Mesendoderm (in vitro differentiated cells): Measurements from ENCODE around the gene PKNOX1.
"Not testable (repeated sequence)": the region's sequence is repeated elsewhere in the genome, so short reads cannot be mapped to it uniquely, and the experiment has no call there.

ENCODE experiments used
- DNase-seq: peaks from one replicate; pipeline ENCODE4 v3.0.0; 2013
- H2AK5ac ChIP-seq: 2 replicates; pipeline ENCODE4 v1.6.1; 2013; ENCODE audit warnings: low read length, inconsistent platforms
- H2BK120ac ChIP-seq: 2 replicates; pipeline ENCODE4 v1.6.1; 2013; ENCODE audit warnings: low read depth, mild to moderate bottlenecking, low read length, moderate library complexity, mixed read lengths
- H2BK15ac ChIP-seq: replicated peaks from 2 replicates; pipeline ENCODE4 v1.6.1; 2013; ENCODE audit warnings: low read depth, mild to moderate bottlenecking, moderate library complexity
- H2BK5ac ChIP-seq: 2 replicates; pipeline ENCODE4 v1.6.1; 2013; ENCODE audit warnings: low read length, inconsistent platforms
- H3K18ac ChIP-seq: 2 replicates; pipeline ENCODE4 v1.6.1; 2013; ENCODE audit warnings: mild to moderate bottlenecking, low read length, mixed read lengths
- H3K23ac ChIP-seq: one replicate; pipeline ENCODE4 v1.6.1; 2013; ENCODE audit warnings: low read length
- H3K27ac ChIP-seq: 2 replicates; pipeline ENCODE4 v1.5.1; 2013; ENCODE audit warnings: low read depth, mild to moderate bottlenecking, inconsistent platforms, low read length, moderate library complexity
- H3K27me3 ChIP-seq: 2 replicates; pipeline ENCODE4 v1.6.1; 2013; ENCODE audit warnings: low read length, control low read depth, mild to moderate bottlenecking, inconsistent platforms; ENCODE audit not compliant: insufficient read depth, poor library complexity
- H3K36me3 ChIP-seq: 2 replicates; pipeline ENCODE4 v1.6.1; 2013; ENCODE audit warnings: low read length, inconsistent platforms; ENCODE audit not compliant: control insufficient read depth, insufficient read depth
- H3K4ac ChIP-seq: one replicate; pipeline ENCODE4 v1.6.1; 2013; ENCODE audit warnings: low read depth, mild to moderate bottlenecking, low read length, moderate library complexity
- H3K4me1 ChIP-seq: 2 replicates; pipeline ENCODE4 v1.6.1; 2013; ENCODE audit warnings: low read depth, low read length, inconsistent platforms; ENCODE audit not compliant: control insufficient read depth
- H3K4me2 ChIP-seq: 2 replicates; pipeline ENCODE4 v1.6.1; 2013; ENCODE audit warnings: low read length
- H3K4me3 ChIP-seq: 2 replicates; pipeline ENCODE4 v1.5.1; 2013; ENCODE audit warnings: mild to moderate bottlenecking, low read length
- H3K56ac ChIP-seq: one replicate; pipeline ENCODE4 v1.6.1; 2013; ENCODE audit warnings: low read length
- H3K79me1 ChIP-seq: 2 replicates; pipeline ENCODE4 v1.6.1; 2013; ENCODE audit warnings: low read length, inconsistent platforms
- H3K79me2 ChIP-seq: 2 replicates; pipeline ENCODE4 v1.6.1; 2013; ENCODE audit warnings: mild to moderate bottlenecking, low read length; ENCODE audit not compliant: control insufficient read depth, insufficient read depth
- H3K9ac ChIP-seq: 2 replicates; pipeline ENCODE4 v1.6.1; 2013; ENCODE audit warnings: low read length, inconsistent platforms
- H4K5ac ChIP-seq: one replicate; pipeline ENCODE4 v1.6.1; 2013; ENCODE audit warnings: low read length
- H4K8ac ChIP-seq: one replicate; pipeline ENCODE4 v1.6.1; 2013; ENCODE audit warnings: low read depth, mild to moderate bottlenecking, control low read depth, low read length, moderate library complexity
- WGBS: extraction: QIAGEN DNeasy Blood & Tissue Kit; methylation state at CpG from one replicate; pipeline ENCODE4 v1.1.7; 2013; ENCODE audit warnings: low lambda C conversion rate, missing lambda C conversion rate; ENCODE audit not compliant: insufficient coverage; ENCODE audit errors: extremely low coverage; 5-methylcytosine and 5-hydroxymethylcytosine counted together

PKNOX1 gene

GRCh38 chr21:43065991-43066390, 91.6 kb downstream of the PKNOX1 start:
- H3K4me3 ChIP-seq, H3K27me3 ChIP-seq, H3K79me1 ChIP-seq, H3K36me3 ChIP-seq, H3K27ac ChIP-seq, H3K4ac ChIP-seq, H2BK120ac ChIP-seq, H2BK5ac ChIP-seq, H3K4me1 ChIP-seq, H2BK15ac ChIP-seq, H2AK5ac ChIP-seq, H3K79me2 ChIP-seq, H3K9ac ChIP-seq, H4K8ac ChIP-seq, H3K23ac ChIP-seq, H3K4me2 ChIP-seq, H3K56ac ChIP-seq, H4K5ac ChIP-seq, H3K18ac ChIP-seq, DNase-seq: not testable (repeated sequence)
- WGBS = no CpG with 5 or more reads among the region's 30 CpGs

GRCh38 chr21:43066690-43067089, 92.3 kb downstream of the PKNOX1 start:
- not testable (repeated sequence) for H2BK5ac ChIP-seq, H3K9ac ChIP-seq, H3K79me2 ChIP-seq, H4K8ac ChIP-seq, H2BK15ac ChIP-seq, H3K4me2 ChIP-seq, H3K4me3 ChIP-seq, H2BK120ac ChIP-seq, H3K36me3 ChIP-seq, H3K4me1 ChIP-seq, H3K23ac ChIP-seq, H3K27ac ChIP-seq, DNase-seq, H3K18ac ChIP-seq, H3K56ac ChIP-seq, H4K5ac ChIP-seq, H3K4ac ChIP-seq, H2AK5ac ChIP-seq, H3K79me1 ChIP-seq, H3K27me3 ChIP-seq
- no CpG with 5 or more reads among the region's 12 CpGs for WGBS

GRCh38 chr21:43068065-43068464, 93.7 kb downstream of the PKNOX1 start:
- H3K79me2 ChIP-seq, H3K27ac ChIP-seq, H3K56ac ChIP-seq, H2BK15ac ChIP-seq, H2BK5ac ChIP-seq, H3K9ac ChIP-seq, H2BK120ac ChIP-seq, H3K18ac ChIP-seq, H3K4me1 ChIP-seq, H3K4ac ChIP-seq, H3K4me3 ChIP-seq, DNase-seq, H3K23ac ChIP-seq, H2AK5ac ChIP-seq, H3K4me2 ChIP-seq, H3K79me1 ChIP-seq, H3K27me3 ChIP-seq, H4K5ac ChIP-seq, H4K8ac ChIP-seq, H3K36me3 ChIP-seq: not testable (repeated sequence)
- WGBS = no CpG with 5 or more reads among the region's 12 CpGs

GRCh38 chr21:43069682-43070081, 95.3 kb downstream of the PKNOX1 start:
- H3K79me2 ChIP-seq, H3K36me3 ChIP-seq: not testable (repeated sequence)

GRCh38 chr21:43072742-43073141, 98.4 kb downstream of the PKNOX1 start:
- not testable (repeated sequence) for H3K56ac ChIP-seq, H3K4me1 ChIP-seq, H2BK120ac ChIP-seq, H3K18ac ChIP-seq, H3K9ac ChIP-seq, H4K5ac ChIP-seq, H2BK5ac ChIP-seq, H3K23ac ChIP-seq, H3K4me3 ChIP-seq, H3K4ac ChIP-seq, H3K79me1 ChIP-seq, H3K27ac ChIP-seq, H3K79me2 ChIP-seq, H4K8ac ChIP-seq, H2BK15ac ChIP-seq, H2AK5ac ChIP-seq, H3K36me3 ChIP-seq, H3K27me3 ChIP-seq, H3K4me2 ChIP-seq, DNase-seq
- no CpG with 5 or more reads among the region's 11 CpGs for WGBS

More at GRCh38 chr21:43069682-43070081, 95.3 kb downstream of the PKNOX1 start:
- H3K4me1 ChIP-seq, H3K9ac ChIP-seq, H2AK5ac ChIP-seq, H2BK15ac ChIP-seq, H3K4me3 ChIP-seq, H3K27ac ChIP-seq, H3K79me1 ChIP-seq, H4K5ac ChIP-seq, H2BK5ac ChIP-seq, H3K4ac ChIP-seq, H2BK120ac ChIP-seq, H4K8ac ChIP-seq, H3K56ac ChIP-seq, H3K18ac ChIP-seq, DNase-seq, H3K4me2 ChIP-seq, H3K23ac ChIP-seq, H3K27me3 ChIP-seq: not testable (repeated sequence)
- no CpG with 5 or more reads among the region's 10 CpGs for WGBS

GRCh38 chr21:43074401-43075169, 100.2 kb downstream of the PKNOX1 start:
- not testable (repeated sequence) for H2AK5ac ChIP-seq, H3K27ac ChIP-seq, H3K4me3 ChIP-seq, H3K79me2 ChIP-seq, H3K56ac ChIP-seq, H3K23ac ChIP-seq, H4K5ac ChIP-seq, H2BK5ac ChIP-seq, H3K18ac ChIP-seq, H2BK15ac ChIP-seq, DNase-seq, H3K4me2 ChIP-seq, H3K79me1 ChIP-seq, H3K4me1 ChIP-seq, H2BK120ac ChIP-seq, H3K27me3 ChIP-seq, H3K9ac ChIP-seq, H3K4ac ChIP-seq, H4K8ac ChIP-seq, H3K36me3 ChIP-seq
- no CpG with 5 or more reads among the region's 74 CpGs for WGBS
